K562 (cell line): ENCODE measurements around the gene PTH2. TPM values are rescaled to one million over a fixed set of nuclear protein-coding genes. Genes with fewer than 3 reads are reported as not detected.
A peak's percentile ranks its signal among the peaks of the same experiment; 100 is the strongest.

Source experiments
- ATAC-seq: fragments of 200-7000 bp; cut with Tn5 transposase; 3 replicates; pipeline ENCODE4 v1.9.1; 2020; ENCODE audit warnings: moderate library complexity
- BruUV-seq: library from RNA; stranded (reverse); fragments of 400-500 nt; replicated peaks from 2 replicates; lab custom pipeline; 2021; lab: Mats Ljungman, UMichigan
- CTCF ChIA-PET: fragments of 300-600 bp; formaldehyde crosslinking; extraction: SDS; loops from one replicate; lab custom pipeline; 2021; ENCODE audit warnings: low intra/inter-chr PET ratio; lab: Yijun Ruan, JAX
- POLR2A ChIA-PET: fragments of 300-600, 350-650 bp; sonication (Branson Sonifier 250); formaldehyde crosslinking; extraction: SDS; loops from one replicate; lab custom pipeline; 2021; ENCODE audit warnings: antibody characterized with exemption, inconsistent platforms; lab: Yijun Ruan, JAX
- DNase-seq, 4 experiments: peaks; one replicate each; pipeline versions ENCODE4 v3.0.0 to v3.0.0-alpha.2; 2011 to 2018; ENCODE audit warnings: low spot score in 3 of 4, mixed read lengths in 3 of 4; ENCODE audit errors: extremely low read depth in 1 of 4
- FAIRE-seq: peaks from 2 replicates; lab custom pipeline; 2011; peaks lifted over from hg19 to GRCh38; lab: Jason Lieb, UNC
- H2AFZ ChIP-seq: 2 replicates; pipeline ENCODE4 v1.6.0; 2011; ENCODE audit warnings: low read depth, low read length, control low read depth, inconsistent platforms
- H3K27ac ChIP-seq: fragments of 200-600 bp; 3 replicates; pipeline ENCODE4 v1.8.0; 2011; ENCODE audit warnings: low read depth, mild to moderate bottlenecking, control low read depth, inconsistent platforms, low read length, moderate library complexity, mixed read lengths; ENCODE audit errors: extremely low read depth
- H3K27me3 ChIP-seq, 2 experiments: fragments of 300-600 bp in 1 of 2; 2 replicates in 1 of 2; 3 replicates in 1 of 2; pipeline versions ENCODE4 v1.6.0 to v1.8.0; 2011; ENCODE audit warnings: inconsistent platforms in 2 of 2, low read length in 2 of 2, mild to moderate bottlenecking in 1 of 2, mixed read lengths in 1 of 2, moderate library complexity in 1 of 2; ENCODE audit not compliant: control insufficient read depth in 2 of 2, insufficient read depth in 2 of 2
- H3K36me3 ChIP-seq: fragments of 300-600 bp; 3 replicates; pipeline ENCODE4 v1.8.0; 2011; ENCODE audit warnings: mild to moderate bottlenecking, low read length, inconsistent platforms; ENCODE audit not compliant: control insufficient read depth, insufficient read depth
- H3K4me1 ChIP-seq, 2 experiments: fragments of 200-600 bp in 1 of 2; replicated peaks in 1 of 2; 2 replicates in 1 of 2; 3 replicates in 1 of 2; pipeline versions ENCODE4 v1.5.1 to v1.8.0; 2011; ENCODE audit warnings: inconsistent platforms in 2 of 2, low read length in 2 of 2, mild to moderate bottlenecking in 1 of 2, mixed read lengths in 1 of 2, moderate library complexity in 1 of 2; ENCODE audit not compliant: control insufficient read depth in 2 of 2, insufficient read depth in 2 of 2
- H3K4me2 ChIP-seq: 2 replicates; pipeline ENCODE4 v1.6.1; 2011; ENCODE audit warnings: low read length, control low read depth, inconsistent platforms, mixed read lengths; ENCODE audit not compliant: insufficient read depth
- H3K4me3 ChIP-seq: fragments of 200-600 bp; sonication (generic), shearing (Covaris generic); 2 replicates; pipeline ENCODE4 v1.5.1; 2016; ENCODE audit warnings: control low read depth, inconsistent platforms
- H3K79me2 ChIP-seq: fragments of 200-600 bp; 3 replicates; pipeline ENCODE4 v1.8.0; 2011; ENCODE audit warnings: low read length, inconsistent platforms; ENCODE audit not compliant: control insufficient read depth, insufficient read depth
- H3K9ac ChIP-seq, 2 experiments: 2 replicates each; pipeline versions ENCODE4 v1.6.0 to v1.6.1; 2011; ENCODE audit warnings: low read depth in 2 of 2, low read length in 2 of 2, control low read depth in 1 of 2, inconsistent platforms in 1 of 2, mild to moderate bottlenecking in 1 of 2, mixed read lengths in 1 of 2; ENCODE audit not compliant: insufficient read depth in 1 of 2
- H3K9me1 ChIP-seq: one replicate; pipeline ENCODE4 v1.6.0; 2011; ENCODE audit warnings: inconsistent platforms, mild to moderate bottlenecking, low read length, moderate library complexity; ENCODE audit not compliant: control insufficient read depth, insufficient read depth
- H3K9me3 ChIP-seq: replicated peaks from 2 replicates; pipeline ENCODE4 v1.5.1; 2011; ENCODE audit warnings: low read depth, low read length, inconsistent platforms; ENCODE audit not compliant: control insufficient read depth, insufficient read depth
- H4K20me1 ChIP-seq: replicated peaks from 2 replicates; pipeline ENCODE4 v1.6.1; 2011; ENCODE audit warnings: low read length, inconsistent platforms, mixed read lengths; ENCODE audit not compliant: control insufficient read depth, insufficient read depth
- CTBP1 ChIP-seq: fragments of 450-650 bp; IDR thresholded peaks from 2 replicates; pipeline ENCODE4 v1.6.1; 2016; ENCODE audit warnings: borderline replicate concordance
- DPF2 ChIP-seq: fragments of 450-650 bp; IDR thresholded peaks from 2 replicates; pipeline ENCODE4 v1.6.1; 2016
- NBN ChIP-seq: fragments of 450-650 bp; IDR thresholded peaks from 2 replicates; pipeline ENCODE4 v1.6.1; 2016; ENCODE audit warnings: low read depth, mild to moderate bottlenecking
- NCOA1 ChIP-seq: fragments of 450-650 bp; IDR thresholded peaks from 2 replicates; pipeline ENCODE4 v1.6.1; 2016; ENCODE audit warnings: low read depth
- WHSC1 ChIP-seq: IDR thresholded peaks from one replicate; pipeline ENCODE4 v1.6.1; 2012; ENCODE audit warnings: low read length, control low read depth, inconsistent platforms
- ZBTB7A ChIP-seq: IDR thresholded peaks from 2 replicates; pipeline ENCODE4 v1.6.1; 2011; ENCODE audit warnings: low read depth, mild to moderate bottlenecking, low read length, moderate library complexity, borderline replicate concordance; ENCODE audit not compliant: control insufficient read depth
- ZNF143 ChIP-seq: sonication (generic); formaldehyde crosslinking; IDR thresholded peaks from 2 replicates; pipeline ENCODE4 v1.9.0; 2022; ENCODE audit warnings: mild to moderate bottlenecking, missing genetic modification reagents
- WGBS: fragments of 100-300 bp; shearing (Covaris generic); methylation state at CpG from one replicate; pipeline ENCODE4 v1.1.6; 2016; ENCODE audit warnings: low coverage, mixed read lengths; ENCODE audit not compliant: insufficient coverage; ENCODE audit errors: missing lambda C conversion rate; 5-methylcytosine and 5-hydroxymethylcytosine counted together
- in situ Hi-C: fragments of 300-500 bp; cut with MboI; formaldehyde crosslinking; loops from 4 replicates; pipeline ENCODE4 v1.15.0; 2018; ENCODE audit warnings: inconsistent platforms, mixed read lengths
- intact Hi-C: fragments of 100-400 bp; cut with micrococcal nuclease; formaldehyde crosslinking; loops from 2 replicates; pipeline ENCODE4 v1.14.2; 2022
- polyA plus RNA-seq, 8 experiments: library from polyadenylated mRNA; depleted of rRNA in 4 of 8; stranded (reverse) in 5 of 8; unstranded in 3 of 8; fragments of >200 nt; fragmentation: Nextera tagmentation in 2 of 8; fragmentation: Illumina TruSeq in 1 of 8; extraction: Ambion mirVana in 2 of 8; extraction: Trizol in 1 of 8; gene quantifications; 2 replicates each; pipeline versions ENCODE4 v1.2.1 to v1.2.3, GENCODE V29; 2011 to 2014; ENCODE audit warnings: inconsistent platforms in 1 of 8, missing spikeins in 1 of 8
- total RNA-seq, 7 experiments: library from RNA; depleted of rRNA in 6 of 7; stranded (reverse); fragments of >200 nt in 6 of 7; fragmentation: Illumina TruSeq in 2 of 7; extraction: Trizol in 2 of 7; gene quantifications; 2 replicates each; pipeline versions ENCODE4 v1.2.1 to v1.2.3, GENCODE V29; 2011 to 2021; ENCODE audit warnings: low replicate concordance in 1 of 7
- TF ChIP-seq, protein P1 (sequence below): IDR thresholded peaks from 2 replicates; pipeline ENCODE4 v1.6.1; 2016; ENCODE audit warnings: missing genetic modification characterization, missing compliant biosample characterization
- TF ChIP-seq, protein P2 (sequence below): fragments of 150-350 bp; conservative IDR thresholded peaks from 2 replicates; pipeline ENCODE4 v1.6.1; 2014; ENCODE audit warnings: low read length
- TF ChIP-seq, protein P3 (sequence below): fragments of 450-650 bp; IDR thresholded peaks from 2 replicates; pipeline ENCODE4 v1.6.1; 2016; ENCODE audit warnings: antibody characterized with exemption
- TF ChIP-seq, protein P4 (sequence below): sonication (generic); formaldehyde crosslinking; IDR thresholded peaks from 2 replicates; pipeline ENCODE4 v1.8.1; 2023; ENCODE audit warnings: missing genetic modification reagents, mild to moderate bottlenecking, borderline replicate concordance

The PTH2 gene
- total and polyA plus RNA-seq, 9 of the 15 experiments (the other 6 are each of a cell fraction or from before 2014, with no cell fraction given), result 1.3 TPM; not detected in 8

DNA sequence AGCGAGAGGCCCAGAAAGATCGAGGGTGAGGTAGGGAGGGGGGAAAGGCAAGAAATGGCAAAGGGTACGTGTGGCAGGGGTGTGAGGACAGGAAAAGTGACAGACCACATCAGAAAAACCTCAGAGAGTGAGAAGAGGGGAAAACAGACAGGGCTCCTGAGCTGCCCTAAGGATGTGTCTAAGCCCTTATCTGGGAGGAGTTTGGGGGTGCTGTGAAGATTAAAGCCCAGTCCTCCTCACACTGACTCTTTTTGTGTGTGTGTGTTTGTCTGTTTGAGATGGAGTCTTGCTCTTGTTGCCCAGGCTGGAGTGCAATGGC is 703 bp upstream of the PTH2 start:
- ATAC-seq, result no peak
- Histone ChIP-seq H3K9me1 (no peaks in the 10 kb centered on the region), H3K4me2 (peak overlapping the region; percentile 55), H3K79me2 (no peaks in the 10 kb centered on the region), H3K36me3 (no peaks in the 10 kb centered on the region), H3K9me3 (no peaks in the 10 kb centered on the region), H3K9ac (peak overlapping the region; percentile 40 to 80; a peak in 3 of 4 replicates), H2AFZ (peak overlapping the region; percentile 73), H3K27me3 (no peaks in the 10 kb centered on the region), H3K4me3 (no peak overlapping the region), H3K27ac (peak overlapping the region; percentile 17; the same call in 2 of the 3 replicates), H3K4me1 (peaks cover 49 to 71% of the 10 kb centered on the region in 2 experiments), H4K20me1 (no peaks in the 10 kb centered on the region)
- no TSS peak for BruUV-seq
- in situ Hi-C loops (no loop called here), intact Hi-C loops (loop anchor here (2.0 kb wide), 1 partner anchor 19 kb away; no protein-coding TSS in a partner anchor)
- CTCF ChIA-PET, result no interaction called here
- POLR2A ChIA-PET, result interaction anchor here (0.6 to 1.9 kb wide), 6 partner anchors 10 to 155 kb away, joined by 3 to 6 read pairs (median 4); no protein-coding TSS in a partner anchor
- FAIRE-seq, result no peak
- no peak for DNase-seq
- 12% methylated on average over 2 of the region's 3 CpGs for WGBS
- TF ChIP-seq, protein P1, sequence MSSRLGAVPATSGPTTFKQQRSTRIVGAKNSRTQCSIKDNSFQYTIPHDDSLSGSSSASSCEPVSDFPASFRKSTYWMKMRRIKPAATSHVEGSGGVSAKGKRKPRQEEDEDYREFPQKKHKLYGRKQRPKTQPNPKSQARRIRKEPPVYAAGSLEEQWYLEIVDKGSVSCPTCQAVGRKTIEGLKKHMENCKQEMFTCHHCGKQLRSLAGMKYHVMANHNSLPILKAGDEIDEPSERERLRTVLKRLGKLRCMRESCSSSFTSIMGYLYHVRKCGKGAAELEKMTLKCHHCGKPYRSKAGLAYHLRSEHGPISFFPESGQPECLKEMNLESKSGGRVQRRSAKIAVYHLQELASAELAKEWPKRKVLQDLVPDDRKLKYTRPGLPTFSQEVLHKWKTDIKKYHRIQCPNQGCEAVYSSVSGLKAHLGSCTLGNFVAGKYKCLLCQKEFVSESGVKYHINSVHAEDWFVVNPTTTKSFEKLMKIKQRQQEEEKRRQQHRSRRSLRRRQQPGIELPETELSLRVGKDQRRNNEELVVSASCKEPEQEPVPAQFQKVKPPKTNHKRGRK (tag), result peak; percentile 50
- TF ChIP-seq DPF2 (0 out of 2 replicates have a peak, but pooled peaks have one; percentile 44), ZBTB7A (no peak), NCOA1 (0 out of 2 replicates have a peak, but pooled peaks have one; percentile 9), ZNF143 (CRISPR knock-in tag) (no peak), WHSC1 (no peak), NBN (0 out of 2 replicates have a peak, but pooled peaks have one; percentile 10), CTBP1 (0 out of 2 replicates have a peak, but pooled peaks have one; percentile 18)
- TF ChIP-seq, protein P2, sequence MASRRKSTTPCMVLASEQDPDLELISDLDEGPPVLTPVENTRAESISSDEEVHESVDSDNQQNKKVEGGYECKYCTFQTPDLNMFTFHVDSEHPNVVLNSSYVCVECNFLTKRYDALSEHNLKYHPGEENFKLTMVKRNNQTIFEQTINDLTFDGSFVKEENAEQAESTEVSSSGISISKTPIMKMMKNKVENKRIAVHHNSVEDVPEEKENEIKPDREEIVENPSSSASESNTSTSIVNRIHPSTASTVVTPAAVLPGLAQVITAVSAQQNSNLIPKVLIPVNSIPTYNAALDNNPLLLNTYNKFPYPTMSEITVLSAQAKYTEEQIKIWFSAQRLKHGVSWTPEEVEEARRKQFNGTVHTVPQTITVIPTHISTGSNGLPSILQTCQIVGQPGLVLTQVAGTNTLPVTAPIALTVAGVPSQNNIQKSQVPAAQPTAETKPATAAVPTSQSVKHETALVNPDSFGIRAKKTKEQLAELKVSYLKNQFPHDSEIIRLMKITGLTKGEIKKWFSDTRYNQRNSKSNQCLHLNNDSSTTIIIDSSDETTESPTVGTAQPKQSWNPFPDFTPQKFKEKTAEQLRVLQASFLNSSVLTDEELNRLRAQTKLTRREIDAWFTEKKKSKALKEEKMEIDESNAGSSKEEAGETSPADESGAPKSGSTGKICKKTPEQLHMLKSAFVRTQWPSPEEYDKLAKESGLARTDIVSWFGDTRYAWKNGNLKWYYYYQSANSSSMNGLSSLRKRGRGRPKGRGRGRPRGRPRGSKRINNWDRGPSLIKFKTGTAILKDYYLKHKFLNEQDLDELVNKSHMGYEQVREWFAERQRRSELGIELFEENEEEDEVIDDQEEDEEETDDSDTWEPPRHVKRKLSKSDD, result no peak
- TF ChIP-seq, protein P3, sequence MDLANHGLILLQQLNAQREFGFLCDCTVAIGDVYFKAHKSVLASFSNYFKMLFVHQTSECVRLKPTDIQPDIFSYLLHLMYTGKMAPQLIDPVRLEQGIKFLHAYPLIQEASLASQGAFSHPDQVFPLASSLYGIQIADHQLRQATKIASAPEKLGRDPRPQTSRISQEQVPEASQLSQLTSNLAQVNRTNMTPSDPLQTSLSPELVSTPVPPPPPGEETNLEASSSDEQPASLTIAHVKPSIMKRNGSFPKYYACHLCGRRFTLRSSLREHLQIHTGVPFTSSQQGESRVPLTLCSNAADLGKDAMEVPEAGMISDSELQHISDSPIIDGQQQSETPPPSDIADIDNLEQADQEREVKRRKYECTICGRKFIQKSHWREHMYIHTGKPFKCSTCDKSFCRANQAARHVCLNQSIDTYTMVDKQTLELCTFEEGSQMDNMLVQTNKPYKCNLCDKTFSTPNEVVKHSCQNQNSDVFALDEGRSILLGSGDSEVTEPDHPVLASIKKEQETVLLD, result 0 out of 2 replicates have a peak, but pooled peaks have one; percentile 4
- TF ChIP-seq, protein P4, sequence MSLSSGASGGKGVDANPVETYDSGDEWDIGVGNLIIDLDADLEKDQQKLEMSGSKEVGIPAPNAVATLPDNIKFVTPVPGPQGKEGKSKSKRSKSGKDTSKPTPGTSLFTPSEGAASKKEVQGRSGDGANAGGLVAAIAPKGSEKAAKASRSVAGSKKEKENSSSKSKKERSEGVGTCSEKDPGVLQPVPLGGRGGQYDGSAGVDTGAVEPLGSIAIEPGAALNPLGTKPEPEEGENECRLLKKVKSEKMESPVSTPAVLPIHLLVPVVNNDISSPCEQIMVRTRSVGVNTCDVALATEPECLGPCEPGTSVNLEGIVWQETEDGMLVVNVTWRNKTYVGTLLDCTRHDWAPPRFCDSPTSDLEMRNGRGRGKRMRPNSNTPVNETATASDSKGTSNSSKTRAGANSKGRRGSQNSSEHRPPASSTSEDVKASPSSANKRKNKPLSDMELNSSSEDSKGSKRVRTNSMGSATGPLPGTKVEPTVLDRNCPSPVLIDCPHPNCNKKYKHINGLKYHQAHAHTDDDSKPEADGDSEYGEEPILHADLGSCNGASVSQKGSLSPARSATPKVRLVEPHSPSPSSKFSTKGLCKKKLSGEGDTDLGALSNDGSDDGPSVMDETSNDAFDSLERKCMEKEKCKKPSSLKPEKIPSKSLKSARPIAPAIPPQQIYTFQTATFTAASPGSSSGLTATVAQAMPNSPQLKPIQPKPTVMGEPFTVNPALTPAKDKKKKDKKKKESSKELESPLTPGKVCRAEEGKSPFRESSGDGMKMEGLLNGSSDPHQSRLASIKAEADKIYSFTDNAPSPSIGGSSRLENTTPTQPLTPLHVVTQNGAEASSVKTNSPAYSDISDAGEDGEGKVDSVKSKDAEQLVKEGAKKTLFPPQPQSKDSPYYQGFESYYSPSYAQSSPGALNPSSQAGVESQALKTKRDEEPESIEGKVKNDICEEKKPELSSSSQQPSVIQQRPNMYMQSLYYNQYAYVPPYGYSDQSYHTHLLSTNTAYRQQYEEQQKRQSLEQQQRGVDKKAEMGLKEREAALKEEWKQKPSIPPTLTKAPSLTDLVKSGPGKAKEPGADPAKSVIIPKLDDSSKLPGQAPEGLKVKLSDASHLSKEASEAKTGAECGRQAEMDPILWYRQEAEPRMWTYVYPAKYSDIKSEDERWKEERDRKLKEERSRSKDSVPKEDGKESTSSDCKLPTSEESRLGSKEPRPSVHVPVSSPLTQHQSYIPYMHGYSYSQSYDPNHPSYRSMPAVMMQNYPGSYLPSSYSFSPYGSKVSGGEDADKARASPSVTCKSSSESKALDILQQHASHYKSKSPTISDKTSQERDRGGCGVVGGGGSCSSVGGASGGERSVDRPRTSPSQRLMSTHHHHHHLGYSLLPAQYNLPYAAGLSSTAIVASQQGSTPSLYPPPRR, result no peak
